ENCODE data around the gene EPHB3.

Gene EPHB3
- total RNA-seq, result 0 to 0.36 (median 0.07) reads per million in 18 experiments

DNA sequence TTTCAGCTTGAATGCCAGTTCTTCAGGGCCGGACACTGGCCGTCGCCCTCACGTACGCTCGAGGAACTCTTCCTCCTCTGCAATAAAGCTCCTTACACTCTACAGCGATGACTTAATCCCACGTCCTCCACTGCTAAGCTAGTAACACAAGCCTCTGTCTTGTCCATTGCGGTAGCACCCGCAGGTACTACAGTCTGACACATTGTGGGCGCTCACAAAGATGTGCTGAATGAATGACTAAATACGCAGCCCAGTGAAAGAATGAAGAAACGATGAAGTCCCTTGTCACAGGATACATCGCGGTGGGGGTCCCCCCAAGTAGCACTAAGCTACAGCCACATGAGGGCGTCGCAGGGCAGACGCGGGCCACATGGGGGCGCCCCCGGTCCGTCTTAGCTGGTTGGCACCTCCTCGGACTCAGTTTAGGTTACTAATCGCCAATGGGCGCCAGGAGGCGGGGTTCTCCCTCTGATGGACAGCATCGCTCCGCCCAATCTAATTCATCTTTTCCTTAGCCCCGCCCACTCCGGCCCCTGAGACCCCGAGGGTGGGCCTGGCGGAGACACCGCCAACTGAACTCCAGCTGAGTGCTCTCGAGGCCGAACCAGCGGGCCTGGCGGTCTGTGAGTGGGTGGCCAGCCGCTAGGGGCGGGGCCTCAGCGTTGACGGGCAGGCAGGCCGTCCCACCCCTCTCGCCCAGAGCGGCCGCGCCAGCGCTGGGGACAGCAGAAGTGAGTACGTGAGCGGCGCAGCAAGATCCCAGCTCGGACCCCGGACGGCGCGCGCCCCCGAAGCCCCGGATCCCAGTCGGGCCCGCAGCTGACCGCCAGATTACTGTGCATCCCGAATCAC, at the start of gene EPHB3:
Gene EPHB3 (plus strand): TSS at position 725 of the 852 bp plus-strand sequence. CDS start 451 bp downstream, outside the sequence.
- DNase-seq, result peak; percentile 92 to 95

DNA sequence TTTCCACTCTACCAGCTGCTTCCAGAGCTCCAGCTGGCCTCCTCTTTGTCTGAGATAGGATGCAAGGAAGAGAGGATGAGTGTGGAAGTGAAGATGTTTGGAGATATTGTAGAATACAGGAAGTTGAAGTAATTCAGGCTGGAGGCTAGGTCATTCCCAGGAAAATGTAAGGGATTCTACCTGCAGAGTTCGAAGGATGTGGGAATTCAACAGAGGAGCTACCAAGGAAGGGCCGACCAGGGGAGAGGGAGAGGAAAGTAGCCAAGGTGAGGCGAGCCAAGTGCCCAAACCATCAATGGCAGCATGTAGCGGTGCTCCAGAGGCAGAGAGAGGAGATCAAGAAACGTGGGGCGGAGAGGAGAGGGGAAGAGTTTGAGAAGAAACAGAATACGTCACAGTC, 49.0 kb upstream of the EPHB3 start:
- DNase-seq, result no peak

DNA sequence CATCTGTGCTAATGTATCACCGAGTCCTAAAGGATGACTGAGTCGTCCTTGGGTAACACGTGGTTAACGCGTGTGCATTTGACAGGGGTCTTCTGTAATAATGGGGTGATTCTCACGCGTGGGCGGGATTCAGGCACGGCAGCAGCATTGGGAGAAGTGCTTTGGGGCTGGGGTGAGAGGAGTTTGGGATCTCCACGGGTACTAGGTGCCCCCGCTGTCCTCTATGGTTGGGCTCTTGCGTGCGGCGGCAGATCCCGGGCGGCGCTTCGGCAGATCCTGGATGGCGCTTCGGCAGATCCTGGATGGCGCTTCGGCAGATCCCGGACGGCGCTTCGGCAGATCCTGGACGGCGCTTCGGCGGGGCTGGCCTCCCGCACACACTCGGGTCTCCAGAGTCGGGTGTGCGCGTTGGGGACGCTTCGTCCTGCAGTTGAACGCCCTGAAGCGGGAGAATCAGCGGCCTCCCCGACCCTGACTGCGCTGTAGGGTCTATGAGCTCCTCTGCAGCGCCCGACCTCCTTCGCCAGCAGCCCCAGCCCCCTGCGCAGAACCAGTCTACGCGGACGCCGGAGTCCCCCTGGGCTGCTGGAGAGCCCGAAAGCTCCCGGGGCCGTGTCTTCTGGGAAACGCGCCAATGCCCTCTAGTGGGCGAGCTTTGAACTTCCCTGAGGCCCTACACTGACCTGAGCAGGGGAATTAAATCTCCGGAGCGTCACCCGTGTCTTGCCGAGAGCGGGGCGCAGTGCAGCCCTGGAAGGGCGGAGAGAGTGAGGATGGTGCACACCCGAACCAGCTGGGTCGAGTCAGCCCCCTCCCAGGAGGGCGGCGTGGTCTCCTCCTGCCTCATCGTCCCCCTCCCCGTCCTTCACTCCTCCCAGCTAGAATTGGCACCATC, 48.1 kb upstream of the EPHB3 start:
- peak; percentile 81 to 87 for DNase-seq

DNA sequence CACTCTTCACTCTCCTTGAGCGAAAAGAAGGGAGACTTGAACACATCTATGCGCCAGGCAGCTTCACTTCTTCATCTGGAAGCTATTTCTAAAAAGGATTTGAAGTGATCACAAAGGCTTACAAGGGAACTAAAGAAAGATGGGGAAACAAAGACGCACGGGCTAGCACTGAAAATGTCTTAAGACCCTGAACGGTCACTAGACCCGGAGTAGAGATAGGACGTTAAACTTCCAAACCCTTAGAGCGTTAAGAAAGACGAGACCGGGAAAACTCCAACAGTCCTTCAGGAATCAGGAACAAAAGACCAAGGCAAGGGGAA, 47.5 kb upstream of the EPHB3 start:
- peak in 1 of 2 donors; percentile 13 for DNase-seq

DNA sequence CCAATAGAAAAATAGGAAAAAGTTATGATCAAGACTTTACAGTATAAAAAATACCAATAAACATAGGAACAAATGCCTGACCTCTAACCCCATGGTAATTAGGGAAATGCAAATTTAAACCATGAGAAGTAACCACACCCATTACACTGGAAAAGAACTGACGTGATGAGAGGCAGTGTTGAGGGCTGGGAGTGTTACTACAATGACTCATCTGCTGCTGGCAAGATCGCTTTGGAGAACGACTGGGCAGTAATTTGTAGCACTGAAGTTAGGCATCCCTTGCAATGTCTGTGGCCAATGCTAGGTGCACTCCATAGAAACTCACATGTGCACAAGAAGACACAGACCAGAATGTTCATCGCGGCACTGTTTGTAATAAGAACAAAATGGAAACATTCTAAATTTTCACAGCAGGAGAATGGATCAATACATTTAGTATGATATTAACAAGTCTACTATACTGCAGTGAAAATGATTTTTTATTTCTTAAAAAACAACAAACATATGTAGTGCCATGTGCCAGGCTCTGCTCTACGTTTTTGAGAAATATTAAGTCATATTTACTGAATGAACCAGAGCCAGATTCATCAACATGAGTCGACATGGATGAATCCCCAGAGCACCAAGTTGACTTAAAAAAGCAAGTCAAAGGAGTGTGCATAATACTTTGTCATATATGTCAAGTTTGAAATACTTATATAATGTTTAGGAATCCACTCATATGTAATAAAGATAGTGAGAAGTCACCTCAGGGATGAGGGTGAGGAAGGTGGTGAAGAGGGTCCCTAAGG, 37.6 kb upstream of the EPHB3 start:
- DNase-seq, result peak; percentile 75 to 88

DNA sequence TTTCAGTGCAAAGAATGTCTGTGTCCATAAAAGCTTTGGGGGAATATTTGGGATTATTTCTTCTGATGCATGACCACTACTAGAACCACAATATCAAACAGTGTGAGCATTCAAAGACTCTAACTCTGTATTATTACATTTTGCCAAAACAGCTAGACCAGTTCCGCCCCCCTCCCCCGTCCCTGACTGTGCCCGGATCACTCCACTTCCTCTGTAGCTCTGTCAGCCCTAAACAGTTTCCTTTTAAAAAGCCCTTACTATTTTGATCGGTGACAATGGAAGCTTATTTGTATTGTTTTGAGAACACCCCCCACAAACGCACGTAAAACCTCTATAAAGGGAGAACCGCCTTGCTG, 36.6 kb upstream of the EPHB3 start:
- peak; percentile 49 to 60 for DNase-seq

DNA sequence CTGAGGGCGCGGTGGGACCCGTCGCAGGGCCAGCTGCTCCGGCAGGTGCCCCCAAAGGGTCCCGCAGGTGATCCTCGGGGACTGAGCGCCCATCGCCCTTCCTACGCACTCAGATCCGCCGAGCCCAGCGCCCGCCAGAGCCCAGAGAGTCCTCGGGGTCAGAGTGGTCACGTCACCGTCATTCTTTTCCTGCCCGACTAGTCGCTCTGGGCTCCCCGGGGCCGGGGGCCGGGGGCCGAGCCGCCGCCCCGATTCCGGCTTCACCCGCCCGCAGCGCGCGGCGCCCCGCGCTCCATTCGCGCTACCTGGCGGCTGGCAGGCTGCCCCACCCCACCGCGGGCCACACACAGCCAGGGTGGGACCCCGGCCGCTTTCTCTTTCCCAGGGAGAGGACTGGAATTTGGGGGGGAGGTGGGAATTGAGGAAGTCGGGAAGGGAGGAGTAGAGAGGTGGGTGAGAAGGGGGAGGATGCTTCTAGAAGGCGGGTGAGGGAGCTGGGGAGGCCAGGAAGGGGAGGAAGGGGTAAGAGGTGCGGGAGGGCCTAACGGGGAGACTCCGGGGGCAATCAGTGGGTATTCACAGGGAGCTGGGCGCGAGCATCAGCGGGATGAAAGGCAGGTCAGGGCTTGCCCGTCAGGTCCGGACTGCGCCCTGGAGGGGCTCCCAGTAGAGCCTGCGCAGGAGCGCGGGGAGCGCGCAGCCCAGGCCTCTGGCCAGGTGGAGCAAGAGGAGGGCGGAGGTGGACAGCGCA, 36.1 kb upstream of the EPHB3 start:
- DNase-seq, result peak in 1 of 2 donors; percentile 10

DNA sequence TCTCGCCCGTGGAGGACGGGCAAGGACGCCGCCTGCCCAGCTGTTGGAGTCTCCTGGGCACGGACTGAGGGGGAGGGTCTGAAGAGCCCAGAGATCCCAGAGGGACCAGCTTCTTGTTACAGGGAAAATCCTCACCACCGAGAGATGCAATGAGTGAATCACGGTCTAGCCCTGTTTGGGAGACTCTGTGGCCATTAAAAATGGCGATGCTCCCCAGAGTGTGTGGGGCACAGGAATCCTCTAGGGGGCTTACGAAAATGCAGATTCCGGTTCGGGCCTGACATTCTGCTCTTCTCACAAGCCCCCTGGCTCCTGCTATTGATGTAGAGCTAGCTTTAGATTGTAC, 35.5 kb upstream of the EPHB3 start:
- no peak for DNase-seq

DNA sequence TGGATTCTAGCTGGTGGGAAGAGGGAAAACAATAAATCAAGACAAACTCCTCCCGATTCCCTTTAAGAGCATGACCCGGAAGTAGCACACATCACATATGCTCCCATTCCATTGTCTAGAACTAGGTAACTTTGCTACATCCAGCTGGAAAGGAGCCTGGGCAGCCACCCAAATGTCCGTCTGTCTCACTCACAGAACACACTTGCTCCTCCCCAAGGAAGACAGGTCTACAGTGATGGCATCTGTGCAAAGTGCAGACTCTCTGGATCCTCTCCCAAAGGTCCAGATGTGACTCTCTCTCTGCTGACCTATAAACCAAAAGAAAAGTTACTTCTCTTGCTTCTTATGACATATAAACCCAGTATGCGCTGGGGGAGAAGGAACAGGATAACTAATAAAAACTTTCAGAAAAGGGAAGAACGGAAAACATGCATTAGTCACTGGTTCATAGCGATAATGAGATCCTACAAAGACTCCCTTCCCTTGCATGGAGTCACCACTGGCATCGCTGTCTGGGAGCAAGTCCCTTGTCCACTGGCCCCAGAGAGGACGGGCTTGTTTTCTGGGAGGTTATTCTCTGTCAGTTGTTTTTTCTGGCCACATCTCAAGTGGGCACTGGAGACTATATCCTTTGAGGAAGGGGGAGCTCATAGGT, 29.8 kb upstream of the EPHB3 start:
- DNase-seq, result peak; percentile 12 to 63

DNA sequence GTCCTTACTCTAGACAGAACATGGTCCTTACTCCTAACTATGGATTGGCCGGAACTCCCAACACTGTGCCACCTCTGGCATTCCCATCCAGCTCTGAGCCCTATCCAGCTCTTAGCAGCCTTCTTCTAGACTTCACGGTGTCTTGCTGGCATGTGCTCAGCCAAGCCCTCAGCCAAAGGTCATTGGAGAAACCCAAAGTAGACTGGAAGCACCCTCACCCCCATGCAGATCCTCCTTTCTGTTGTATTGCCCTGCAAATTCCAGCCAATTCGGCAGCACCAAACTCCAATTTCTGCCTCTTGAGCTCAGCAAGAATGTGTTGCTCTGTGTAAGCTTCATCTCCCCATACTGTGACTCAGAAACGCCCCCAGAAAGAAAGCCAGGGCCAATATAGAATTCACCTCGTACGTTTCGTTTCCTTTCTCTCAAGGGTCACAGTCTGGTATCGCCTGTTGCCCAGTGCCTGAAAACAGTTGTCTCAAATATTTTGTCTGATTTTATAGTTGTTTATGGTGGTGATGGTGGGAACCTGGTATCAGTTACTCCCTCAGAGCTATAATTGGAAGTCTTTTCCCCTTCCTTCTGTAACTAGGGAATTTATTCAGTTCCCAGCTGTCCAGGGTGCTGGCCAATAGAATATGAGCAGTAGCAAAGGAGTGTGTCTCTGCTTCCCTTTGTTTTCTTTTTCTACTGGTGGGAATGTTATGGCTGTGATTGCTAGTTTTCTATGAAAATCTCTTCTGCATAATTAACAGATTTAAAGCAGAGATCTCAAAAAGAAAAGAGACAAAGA, 28.4 kb upstream of the EPHB3 start:
- DNase-seq, result no peak

DNA sequence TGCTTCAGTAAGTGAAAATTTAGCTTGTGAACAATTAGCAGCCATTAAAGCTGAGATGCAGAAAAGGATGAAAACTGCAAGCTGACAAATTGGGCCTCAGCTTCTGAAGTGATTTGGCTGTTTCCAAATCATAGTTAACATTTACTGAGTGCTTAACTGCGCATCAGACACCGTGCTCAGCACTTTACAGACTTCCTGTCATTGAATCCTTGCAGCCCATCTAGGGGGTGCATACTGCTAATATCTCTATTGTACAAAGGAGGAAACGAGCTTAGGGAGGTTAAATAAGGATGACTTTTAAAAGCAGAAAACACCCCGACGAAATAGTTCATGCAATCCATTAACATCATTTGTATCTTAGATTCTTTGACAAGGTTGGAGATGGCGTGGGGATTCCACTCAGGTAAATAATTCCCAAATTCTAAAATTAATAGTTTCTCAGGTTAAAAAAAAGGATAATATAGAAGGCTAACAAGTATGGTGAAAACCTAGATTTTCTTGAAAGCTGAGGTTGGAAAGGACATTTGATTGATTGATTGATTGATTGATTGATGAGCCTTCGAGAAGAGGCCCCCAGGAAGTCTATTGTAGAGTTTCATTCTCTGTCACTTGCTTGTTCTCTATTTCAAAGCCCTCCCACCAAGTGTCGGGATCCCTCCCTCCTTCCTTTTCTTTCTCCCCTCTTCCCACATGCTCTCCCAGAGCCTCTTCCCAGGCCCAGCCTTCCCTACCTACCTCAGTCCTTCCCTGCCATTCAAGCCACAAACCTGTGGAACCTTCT, 23.5 kb upstream of the EPHB3 start:
- no peak for DNase-seq

DNA sequence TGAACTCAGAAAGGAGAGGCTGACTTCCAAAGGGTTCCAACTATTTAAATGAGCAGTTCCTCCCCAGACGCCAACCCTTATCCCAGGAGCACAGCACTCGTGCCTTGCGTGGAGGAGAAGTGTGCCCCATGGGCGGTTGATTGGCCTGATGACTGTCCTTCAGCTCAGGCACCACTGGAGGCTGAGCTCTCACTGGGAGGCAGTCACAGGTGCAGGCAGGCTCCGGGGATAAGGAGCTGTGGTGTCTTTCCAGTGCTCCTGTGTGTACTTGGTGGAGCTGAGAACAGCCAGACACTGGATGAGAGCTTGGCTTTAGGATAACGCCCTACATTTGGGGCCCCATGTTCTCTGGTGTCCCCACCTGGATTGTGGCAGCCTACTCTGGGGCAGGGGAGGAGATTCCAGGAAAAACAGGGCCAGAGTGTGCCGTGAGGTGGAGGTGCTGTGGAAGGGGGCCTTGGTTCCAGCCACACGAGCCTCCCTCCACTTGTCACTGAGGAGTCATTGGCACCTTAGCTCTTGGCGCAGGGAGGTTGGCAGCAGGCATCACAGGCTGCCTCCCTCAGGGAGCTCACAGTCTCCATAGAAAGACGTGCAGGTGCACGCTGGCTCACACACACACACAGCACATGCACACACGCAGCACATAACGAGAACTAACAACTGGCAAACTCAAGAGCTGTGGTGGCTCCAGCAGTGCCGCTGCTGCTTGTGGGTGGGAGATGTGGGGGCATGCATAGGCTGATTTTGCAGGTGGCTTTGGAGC, 22.7 kb upstream of the EPHB3 start:
- DNase-seq, result no peak

DNA sequence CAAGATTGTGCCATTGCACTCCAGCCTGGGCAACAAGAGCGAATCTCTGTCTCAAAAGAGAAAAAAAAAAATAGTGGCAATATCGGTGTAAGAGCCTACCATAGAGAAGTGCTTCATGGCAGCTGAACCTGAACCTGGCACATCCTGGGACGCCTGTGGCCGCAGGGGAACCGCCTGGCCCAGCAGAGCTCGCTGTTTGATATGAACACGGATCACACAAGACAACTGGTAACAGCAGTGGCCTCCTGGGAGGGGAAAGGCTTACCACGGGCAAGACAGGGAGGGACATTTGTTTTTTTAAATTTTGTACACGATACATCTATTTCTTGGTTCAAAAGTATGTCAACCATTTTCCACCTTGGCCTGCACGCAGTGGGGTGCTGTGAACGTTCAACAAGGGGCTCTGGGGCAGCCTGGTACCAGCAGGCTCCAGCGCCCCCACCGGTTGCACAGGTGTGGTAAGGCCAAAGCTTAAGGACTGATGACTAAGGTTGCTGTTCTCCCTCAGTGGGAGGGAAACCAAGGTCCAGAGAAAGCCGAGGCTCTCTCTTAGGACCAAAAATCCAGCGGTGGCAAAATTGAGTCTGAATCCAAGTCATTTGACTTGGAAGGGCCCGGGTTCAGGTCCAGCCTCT, 21.7 kb upstream of the EPHB3 start:
- DNase-seq, result no peak

DNA sequence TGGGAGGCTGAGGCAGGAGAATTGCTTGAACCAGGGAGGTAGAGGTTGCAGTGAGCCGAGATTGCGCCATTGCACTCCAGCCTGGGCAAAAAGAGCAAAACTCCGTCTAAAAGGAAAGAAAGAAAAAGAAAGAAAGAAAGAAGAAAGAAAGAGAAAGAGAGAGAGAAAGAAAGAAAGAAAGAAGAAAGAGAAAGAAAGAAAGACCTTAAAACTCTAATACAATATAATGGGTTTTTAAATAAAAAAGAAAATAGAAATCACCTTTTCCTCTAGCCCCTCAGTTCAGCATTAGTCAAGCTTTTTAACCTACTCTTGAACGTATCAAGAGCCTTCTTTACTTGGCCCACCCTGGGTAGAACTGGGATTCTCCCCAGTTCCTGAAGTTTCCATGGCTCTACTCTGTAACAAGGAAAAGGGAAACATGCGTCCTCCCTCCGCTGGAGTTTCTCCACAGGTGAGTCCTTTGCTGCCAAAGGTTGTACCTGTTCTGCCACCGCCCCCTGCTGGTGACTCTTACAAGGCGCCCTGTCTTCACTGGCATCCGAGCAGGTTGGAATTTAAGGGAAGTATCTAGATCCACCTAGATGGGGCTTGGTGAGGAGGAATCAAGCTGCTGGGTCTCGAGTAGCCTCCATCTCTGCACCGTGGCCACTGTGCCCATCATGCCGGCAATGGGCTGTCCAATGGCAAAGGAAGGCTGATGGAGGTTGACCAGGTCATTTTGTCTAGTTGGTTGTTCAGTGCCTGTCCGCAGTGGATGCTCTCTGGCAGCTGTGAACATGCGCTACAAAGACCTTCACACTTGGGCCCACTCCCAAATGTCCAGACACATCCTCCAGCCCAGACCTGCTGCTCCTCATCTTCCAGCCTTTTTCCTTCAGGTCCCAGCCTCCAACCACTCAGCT, 20.6 kb upstream of the EPHB3 start:
- DNase-seq, result peak; percentile 43 to 53

DNA sequence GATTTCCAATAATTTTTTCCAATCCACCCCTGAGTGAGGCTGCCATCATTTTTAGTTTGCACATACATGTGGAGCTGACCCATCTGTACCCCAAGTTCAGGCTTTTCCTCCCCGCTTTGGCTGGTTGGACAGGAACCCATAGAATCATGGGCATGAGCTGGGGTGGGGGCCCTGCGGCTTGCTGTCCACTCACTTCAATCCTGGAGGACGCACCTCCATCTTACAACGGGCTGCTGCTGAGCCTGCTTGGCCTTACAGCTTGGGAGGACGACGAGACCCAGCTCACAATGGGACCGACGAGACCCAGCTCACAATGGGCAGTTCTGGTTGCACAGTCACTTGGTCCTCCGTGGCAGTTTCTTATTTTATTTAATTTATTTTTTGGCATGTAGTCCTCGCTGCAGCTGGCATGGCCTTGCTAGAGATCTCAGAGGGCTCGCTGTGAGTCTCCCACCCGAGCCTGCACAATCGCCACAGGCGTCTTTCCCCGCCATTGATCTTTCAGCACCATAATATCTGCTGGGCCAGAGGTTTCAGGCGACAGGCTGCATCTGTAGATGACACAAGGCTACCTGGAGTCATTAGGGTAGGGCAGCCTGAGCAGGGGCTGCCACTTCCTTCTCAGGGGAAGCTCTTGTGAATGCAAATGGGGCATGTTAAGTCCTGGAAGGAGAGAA, 19.6 kb upstream of the EPHB3 start:
- no peak for DNase-seq

DNA sequence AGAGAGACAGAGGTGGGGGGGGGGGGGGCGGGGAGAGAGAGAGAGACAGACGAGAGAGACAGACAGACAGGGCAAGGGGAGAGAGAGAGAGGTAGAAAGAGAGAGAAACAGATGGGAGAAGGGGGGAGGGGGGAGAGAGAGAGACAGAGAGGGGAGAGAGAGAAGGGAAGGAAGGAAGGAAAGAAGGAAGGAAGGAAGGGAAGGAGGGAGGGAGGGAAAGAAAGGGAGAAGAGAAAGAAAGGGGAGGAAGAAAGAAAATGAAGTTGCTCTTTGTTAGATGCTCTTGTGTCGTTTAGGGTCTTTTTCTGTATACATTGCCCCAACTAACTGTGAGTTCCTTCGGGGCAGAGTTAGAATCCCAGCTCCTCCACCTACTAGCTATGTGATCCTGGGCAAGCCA, 19.0 kb upstream of the EPHB3 start:
- no peak for DNase-seq

DNA sequence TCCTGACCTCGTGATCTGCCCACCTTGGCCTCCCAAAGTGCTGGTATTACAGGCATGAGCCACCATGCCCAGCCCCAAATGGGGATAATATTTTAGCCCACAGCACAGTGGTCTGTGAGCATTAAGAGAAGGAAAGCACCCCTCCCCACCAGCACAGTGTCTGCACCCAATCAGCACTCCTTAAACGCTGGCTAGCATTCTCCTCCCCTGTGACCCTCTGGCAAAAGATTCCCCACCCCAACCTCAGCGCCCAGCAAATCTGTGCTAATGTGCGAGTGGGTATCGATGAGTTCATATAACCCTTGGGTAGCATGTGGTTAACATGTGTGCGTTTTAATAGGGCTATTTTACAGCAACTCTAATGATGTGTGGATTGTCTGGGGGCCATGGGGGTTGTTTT, 18.3 kb upstream of the EPHB3 start:
- no peak for DNase-seq
